IMR-90 (cell line): Measurements from ENCODE around the gene H1-8. TPM values are rescaled to one million over a fixed set of nuclear protein-coding genes. Genes with fewer than 3 reads are reported as not detected.

ENCODE experiments used
- ATAC-seq: fragments of 200-7000 bp; cut with Tn5 transposase; 2 replicates; pipeline ENCODE4 v1.9.1; 2020; ENCODE audit warnings: low read depth, mild to moderate bottlenecking, moderate library complexity
- BruUV-seq: library from RNA; stranded (reverse); fragments of 400-500 nt; replicated peaks from 2 replicates; lab custom pipeline; 2021; lab: Mats Ljungman, UMichigan
- CTCF ChIA-PET: fragments of 300-600 bp; formaldehyde crosslinking; extraction: SDS; loops from one replicate; lab custom pipeline; 2021; ENCODE audit warnings: antibody characterized with exemption; lab: Yijun Ruan, JAX
- POLR2A ChIA-PET: fragments of 300-600 bp; sonication (Branson Sonifier 250); formaldehyde crosslinking; loops from one replicate; lab custom pipeline; 2022; ENCODE audit warnings: antibody characterized with exemption; ENCODE audit not compliant: unreplicated experiment; lab: Charles Lee
- DNase-seq: peaks from one replicate; pipeline ENCODE4 v3.0.0; 2013
- H2AFZ ChIP-seq: replicated peaks from 2 replicates; pipeline ENCODE3; 2013; ENCODE audit warnings: low read length, mild to moderate bottlenecking; ENCODE audit not compliant: poor library complexity
- H2AK5ac ChIP-seq: 2 replicates; pipeline ENCODE4 v1.6.1; 2013; ENCODE audit warnings: low read depth, low read length, inconsistent platforms
- H2AK9ac ChIP-seq: replicated peaks from 2 replicates; pipeline ENCODE3; 2013; ENCODE audit warnings: mild to moderate bottlenecking, low read depth, low read length, moderate library complexity; ENCODE audit not compliant: poor library complexity
- H2BK120ac ChIP-seq: 2 replicates; pipeline ENCODE4 v1.6.1; 2013; ENCODE audit warnings: low read depth, low read length, inconsistent platforms
- H2BK15ac ChIP-seq: 3 replicates; pipeline ENCODE4 v1.6.1; 2013; ENCODE audit warnings: low read depth, low read length, inconsistent platforms
- H2BK20ac ChIP-seq: 2 replicates; pipeline ENCODE4 v1.6.1; 2013; ENCODE audit warnings: low read depth, mild to moderate bottlenecking, inconsistent platforms, low read length, moderate library complexity
- H2BK5ac ChIP-seq: 2 replicates; pipeline ENCODE4 v1.6.1; 2013; ENCODE audit warnings: mild to moderate bottlenecking, low read depth, low read length, inconsistent platforms; ENCODE audit not compliant: poor library complexity, severe bottlenecking
- H3K14ac ChIP-seq: replicated peaks from 2 replicates; pipeline ENCODE4 v1.6.1; 2013; ENCODE audit warnings: low read depth, low read length, inconsistent platforms
- H3K18ac ChIP-seq: 2 replicates; pipeline ENCODE4 v1.6.1; 2013; ENCODE audit warnings: low read depth, low read length, control low read depth
- H3K23ac ChIP-seq: 2 replicates; pipeline ENCODE4 v1.6.1; 2013; ENCODE audit warnings: low read depth, low read length, inconsistent platforms
- H3K27ac ChIP-seq: 2 replicates; pipeline ENCODE4 v1.5.1; 2013; ENCODE audit warnings: mild to moderate bottlenecking, control low read depth, low read length; ENCODE audit not compliant: insufficient read depth
- H3K27me3 ChIP-seq: 2 replicates; pipeline ENCODE4 v1.6.1; 2013; ENCODE audit warnings: low read length; ENCODE audit not compliant: control insufficient read depth, insufficient read depth
- H3K36me3 ChIP-seq: 2 replicates; pipeline ENCODE4 v1.6.1; 2013; ENCODE audit warnings: low read length, mixed read lengths; ENCODE audit not compliant: control insufficient read depth, insufficient read depth
- H3K4ac ChIP-seq: 2 replicates; pipeline ENCODE4 v1.6.1; 2013; ENCODE audit warnings: low read depth, low read length, inconsistent platforms
- H3K4me1 ChIP-seq: 2 replicates; pipeline ENCODE4 v1.6.1; 2013; ENCODE audit warnings: low read length, mixed read lengths; ENCODE audit not compliant: control insufficient read depth, insufficient read depth
- H3K4me2 ChIP-seq: 2 replicates; pipeline ENCODE4 v1.6.1; 2013; ENCODE audit warnings: low read depth, mild to moderate bottlenecking, control low read depth, low read length, moderate library complexity
- H3K4me3 ChIP-seq: 2 replicates; pipeline ENCODE4 v1.5.1; 2013; ENCODE audit warnings: low read depth, mild to moderate bottlenecking, control low read depth, low read length, moderate library complexity; ENCODE audit not compliant: insufficient read depth
- H3K56ac ChIP-seq: 2 replicates; pipeline ENCODE4 v1.6.1; 2013; ENCODE audit warnings: low read length, inconsistent platforms; ENCODE audit not compliant: insufficient read depth; ENCODE audit errors: extremely low read depth
- H3K79me1 ChIP-seq, 2 experiments: 2 replicates each; pipeline ENCODE4 v1.6.1; 2013; ENCODE audit warnings: low read length in 2 of 2, inconsistent platforms in 1 of 2, low read depth in 1 of 2
- H3K9ac ChIP-seq: 2 replicates; pipeline ENCODE4 v1.6.1; 2013; ENCODE audit warnings: low read depth, low read length, control low read depth
- H3K9me1 ChIP-seq: 2 replicates; pipeline ENCODE4 v1.6.1; 2013; ENCODE audit warnings: low read length, inconsistent platforms; ENCODE audit not compliant: insufficient read depth
- H3K9me3 ChIP-seq: 2 replicates; pipeline ENCODE4 v1.6.1; 2013; ENCODE audit warnings: low read length; ENCODE audit not compliant: control insufficient read depth, insufficient read depth
- H4K20me1 ChIP-seq: 2 replicates; pipeline ENCODE4 v1.6.1; 2013; ENCODE audit warnings: low read length, inconsistent platforms; ENCODE audit not compliant: insufficient read depth
- H4K5ac ChIP-seq: 2 replicates; pipeline ENCODE4 v1.6.1; 2013; ENCODE audit warnings: mild to moderate bottlenecking, low read depth, low read length, control low read depth
- H4K8ac ChIP-seq, 2 experiments: 2 replicates each; pipeline ENCODE4 v1.6.1; 2013; ENCODE audit warnings: low read depth in 2 of 2, low read length in 2 of 2, control low read depth in 1 of 2, inconsistent platforms in 1 of 2
- H4K91ac ChIP-seq: 2 replicates; pipeline ENCODE4 v1.6.1; 2013; ENCODE audit warnings: low read depth, low read length, inconsistent platforms; ENCODE audit not compliant: insufficient read depth
- BHLHE40 ChIP-seq: fragments of 150-350 bp; IDR thresholded peaks from 2 replicates; pipeline ENCODE4 v1.6.1; 2016; ENCODE audit warnings: mild to moderate bottlenecking, low read depth, low read length
- CEBPB ChIP-seq: IDR thresholded peaks from 2 replicates; pipeline ENCODE4 v1.6.1; 2012; ENCODE audit warnings: low read depth, low read length, improper control_type of control experiment
- CHD1 ChIP-seq: IDR thresholded peaks from 2 replicates; pipeline ENCODE4 v1.6.1; 2012; ENCODE audit warnings: low read depth, low read length, improper control_type of control experiment
- CTCF ChIP-seq: conservative IDR thresholded peaks from 2 replicates; pipeline ENCODE4 v1.5.1; 2012; ENCODE audit warnings: mild to moderate bottlenecking, low read depth, low read length, improper control_type of control experiment
- FOS ChIP-seq: fragments of 150-350 bp; IDR thresholded peaks from 2 replicates; pipeline ENCODE4 v1.6.1; 2016; ENCODE audit warnings: low read depth, low read length
- MAFK ChIP-seq: IDR thresholded peaks from 2 replicates; pipeline ENCODE4 v1.6.1; 2012; ENCODE audit warnings: low read depth, low read length, improper control_type of control experiment
- MAZ ChIP-seq: IDR thresholded peaks from 2 replicates; pipeline ENCODE4 v1.6.1; 2012; ENCODE audit warnings: low read depth, mild to moderate bottlenecking, low read length, improper control_type of control experiment, moderate library complexity, borderline replicate concordance
- MXI1 ChIP-seq: IDR thresholded peaks from 2 replicates; pipeline ENCODE4 v1.6.1; 2012; ENCODE audit warnings: low read depth, mild to moderate bottlenecking, low read length, moderate library complexity, borderline replicate concordance
- NFE2L2 ChIP-seq: fragments of 150-350 bp; IDR thresholded peaks from 2 replicates; pipeline ENCODE4 v1.6.1; 2016; ENCODE audit warnings: low read depth, mild to moderate bottlenecking, low read length
- POLR2A ChIP-seq: IDR thresholded peaks from 2 replicates; pipeline ENCODE4 v1.6.1; 2012; ENCODE audit warnings: mild to moderate bottlenecking, low read depth, low read length
- RAD21 ChIP-seq: IDR thresholded peaks from 2 replicates; pipeline ENCODE4 v1.6.1; 2012; ENCODE audit warnings: low read length, improper control_type of control experiment
- RCOR1 ChIP-seq: IDR thresholded peaks from 2 replicates; pipeline ENCODE4 v1.6.1; 2012; ENCODE audit warnings: mild to moderate bottlenecking, low read length, improper control_type of control experiment; ENCODE audit not compliant: insufficient replicate concordance
- RFX5 ChIP-seq: IDR thresholded peaks from 2 replicates; pipeline ENCODE4 v1.8.0; 2012; ENCODE audit warnings: low read depth, mild to moderate bottlenecking, low read length, moderate library complexity
- SMC3 ChIP-seq: fragments of 150-350 bp; IDR thresholded peaks from 2 replicates; pipeline ENCODE4 v1.6.1; 2016; ENCODE audit warnings: low read depth, mild to moderate bottlenecking, antibody characterized with exemption, low read length, moderate library complexity
- WGBS, 2 experiments: methylation state at CpG; one replicate each; pipeline versions ENCODE4 v1.1.5 to v1.1.7; 2013; ENCODE audit warnings: missing lambda C conversion rate in 2 of 2; ENCODE audit not compliant: insufficient read length in 1 of 2; ENCODE audit errors: extremely low coverage in 2 of 2; 5-methylcytosine and 5-hydroxymethylcytosine counted together
- dilution Hi-C: fragments of 300-500 bp; cut with HindIII; formaldehyde crosslinking; loops from one replicate; pipeline ENCODE4 v1.14.3; 2018; ENCODE audit warnings: low sequenced_read_pairs; ENCODE audit not compliant: unreplicated experiment
- in situ Hi-C: fragments of 300-500 bp; cut with MboI; formaldehyde crosslinking; loops from 3 replicates; pipeline ENCODE4 v1.14.3; 2019; ENCODE audit warnings: low sequenced_read_pairs, inconsistent platforms, mixed read lengths
- intact Hi-C: fragments of 100-400 bp; cut with micrococcal nuclease; formaldehyde crosslinking; loops from 2 replicates; pipeline ENCODE4 v1.10.0; 2022
- polyA plus RNA-seq, 3 experiments: library from polyadenylated mRNA; depleted of rRNA; stranded (reverse); fragments of >200 nt; gene quantifications; 2 replicates each; pipeline ENCODE4 v1.2.3, GENCODE V29; 2012; ENCODE audit warnings: low replicate concordance in 1 of 3
- total RNA-seq: library from RNA; depleted of rRNA; stranded (reverse); fragments of >200 nt; gene quantifications from 2 replicates; pipeline ENCODE4 v1.2.3, GENCODE V29; 2012
- TF ChIP-seq, protein P1 (sequence below): fragments of 150-350 bp; IDR thresholded peaks from 2 replicates; pipeline ENCODE4 v1.6.1; 2016; ENCODE audit warnings: low read depth, mild to moderate bottlenecking, low read length, moderate library complexity, borderline replicate concordance
- TF ChIP-seq, protein P2 (sequence below): fragments of 150-350 bp; IDR thresholded peaks from 2 replicates; pipeline ENCODE4 v1.6.1; 2017; ENCODE audit warnings: mild to moderate bottlenecking, antibody characterized with exemption, low read length, low read depth

Gene H1-8
- total and polyA plus RNA-seq, 2 of the 4 experiments (the other 2 are of a cell fraction), result not detected

- no peak overlapping the region for H4K5ac ChIP-seq
- H3K4me3 ChIP-seq, result no peak overlapping the region
- no peaks in the 10 kb centered on the region for H4K20me1 ChIP-seq
- ChIA-PET CTCF (no interaction called here), POLR2A (no interaction called here)
- H3K27me3 ChIP-seq, result peaks cover 5% of the 10 kb centered on the region; the same call in 1 of the 2 replicates
- H3K9me3 ChIP-seq, result no peaks in the 10 kb centered on the region
- H4K8ac ChIP-seq, result no peak overlapping the region
- no TSS peak for BruUV-seq
- peak overlapping the region; percentile 18 for H2AK9ac ChIP-seq
- H3K23ac ChIP-seq, result no peak overlapping the region
- in situ Hi-C loops (no loop called here), intact Hi-C loops (no loop called here), dilution Hi-C loops (no loop called here)
- no peak overlapping the region for H3K14ac ChIP-seq
- no peak overlapping the region for H3K4ac ChIP-seq
- TF ChIP-seq MAZ, result no peak
- TF ChIP-seq MXI1, result no peak
- no peak for TF ChIP-seq RFX5
- no peak for TF ChIP-seq CHD1
- no peak for TF ChIP-seq FOS
- no peak for TF ChIP-seq RCOR1
- TF ChIP-seq MAFK, result no peak
- TF ChIP-seq CEBPB, result no peak
- no peak for TF ChIP-seq BHLHE40
- TF ChIP-seq POLR2A, result no peak
- TF ChIP-seq SMC3, result no peak
- TF ChIP-seq NFE2L2, result no peak
- TF ChIP-seq, protein P1, sequence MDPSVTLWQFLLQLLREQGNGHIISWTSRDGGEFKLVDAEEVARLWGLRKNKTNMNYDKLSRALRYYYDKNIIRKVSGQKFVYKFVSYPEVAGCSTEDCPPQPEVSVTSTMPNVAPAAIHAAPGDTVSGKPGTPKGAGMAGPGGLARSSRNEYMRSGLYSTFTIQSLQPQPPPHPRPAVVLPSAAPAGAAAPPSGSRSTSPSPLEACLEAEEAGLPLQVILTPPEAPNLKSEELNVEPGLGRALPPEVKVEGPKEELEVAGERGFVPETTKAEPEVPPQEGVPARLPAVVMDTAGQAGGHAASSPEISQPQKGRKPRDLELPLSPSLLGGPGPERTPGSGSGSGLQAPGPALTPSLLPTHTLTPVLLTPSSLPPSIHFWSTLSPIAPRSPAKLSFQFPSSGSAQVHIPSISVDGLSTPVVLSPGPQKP, result no peak
- TF ChIP-seq, protein P2, sequence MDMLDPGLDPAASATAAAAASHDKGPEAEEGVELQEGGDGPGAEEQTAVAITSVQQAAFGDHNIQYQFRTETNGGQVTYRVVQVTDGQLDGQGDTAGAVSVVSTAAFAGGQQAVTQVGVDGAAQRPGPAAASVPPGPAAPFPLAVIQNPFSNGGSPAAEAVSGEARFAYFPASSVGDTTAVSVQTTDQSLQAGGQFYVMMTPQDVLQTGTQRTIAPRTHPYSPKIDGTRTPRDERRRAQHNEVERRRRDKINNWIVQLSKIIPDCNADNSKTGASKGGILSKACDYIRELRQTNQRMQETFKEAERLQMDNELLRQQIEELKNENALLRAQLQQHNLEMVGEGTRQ, result no peak
- no peak for TF ChIP-seq RAD21
- TF ChIP-seq CTCF, result no peak
- no peak overlapping the region for H2BK5ac ChIP-seq
- H2AK5ac ChIP-seq, result 0 out of 2 replicates have a peak overlapping the region, but pooled peaks have one; percentile 17
- H2BK20ac ChIP-seq, result no peak overlapping the region
- no peak for ATAC-seq
- H3K56ac ChIP-seq, result no peak overlapping the region
- WGBS, 2 experiments, result 94% methylated on average over 6 of the region's 16 CpGs; no CpG with 5 or more reads in 1 of the 2 experiments
- H3K27ac ChIP-seq, result no peak overlapping the region
- no peak overlapping the region for H3K4me2 ChIP-seq
- peaks cover 14% of the 10 kb centered on the region for H3K4me1 ChIP-seq
- H4K91ac ChIP-seq, result no peak overlapping the region
- no peak for DNase-seq
- no peak overlapping the region for H2AFZ ChIP-seq
- H3K79me1 ChIP-seq, result no peaks in the 10 kb centered on the region
- no peak overlapping the region for H3K18ac ChIP-seq
- no peaks in the 10 kb centered on the region for H3K36me3 ChIP-seq
- peaks cover 8% of the 10 kb centered on the region for H3K9me1 ChIP-seq
- no peak overlapping the region; the same call in 2 of the 3 replicates for H2BK15ac ChIP-seq
- H3K9ac ChIP-seq, result no peak overlapping the region
- H2BK120ac ChIP-seq, result no peak overlapping the region
Observed at GRCh38 chr3:129533406-129533805, 9.6 kb upstream of the H1-8 start.
